Measurements from ENCODE around the gene PRKCA. TPM values are rescaled to one million over a fixed set of nuclear protein-coding genes. Genes with fewer than 3 reads are reported as not detected.

PRKCA gene
- total RNA-seq, 4 donors from 2014 or later, result 9.0 to 76.1 (median 15.1) TPM

DNA sequence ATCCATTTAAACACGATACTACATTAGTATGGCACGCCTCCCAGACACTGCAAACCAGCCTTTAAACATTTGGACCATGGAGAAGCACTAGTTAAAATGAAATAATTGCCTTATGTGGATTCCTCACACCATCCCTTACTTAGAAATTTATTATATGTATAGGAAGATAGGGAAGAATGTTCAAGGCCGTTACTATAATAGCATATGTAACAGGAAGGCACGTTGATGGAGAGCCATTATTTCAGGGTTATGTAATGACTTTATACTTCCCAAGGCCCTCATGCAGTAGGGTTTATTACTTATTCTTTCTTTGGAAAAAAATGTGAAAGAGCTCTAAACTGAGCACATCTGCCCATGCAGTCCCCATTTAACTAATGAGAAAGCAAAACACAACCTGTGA, 435.9 kb downstream of the PRKCA start:
- no peak for DNase-seq
- Histone ChIP-seq H3K4me3 (no peak overlapping the region), H3K4me1 (no peaks in the 10 kb centered on the region), H3K9me3 (no peaks in the 10 kb centered on the region), H3K27ac (no peak overlapping the region), H3K27me3 (no peaks in the 10 kb centered on the region), H3K36me3 (no peaks in the 10 kb centered on the region)
- TF ChIP-seq POLR2A (IDR thresholded peaks at IDR 0.05), result no peak
- TF ChIP-seq, protein P1, sequence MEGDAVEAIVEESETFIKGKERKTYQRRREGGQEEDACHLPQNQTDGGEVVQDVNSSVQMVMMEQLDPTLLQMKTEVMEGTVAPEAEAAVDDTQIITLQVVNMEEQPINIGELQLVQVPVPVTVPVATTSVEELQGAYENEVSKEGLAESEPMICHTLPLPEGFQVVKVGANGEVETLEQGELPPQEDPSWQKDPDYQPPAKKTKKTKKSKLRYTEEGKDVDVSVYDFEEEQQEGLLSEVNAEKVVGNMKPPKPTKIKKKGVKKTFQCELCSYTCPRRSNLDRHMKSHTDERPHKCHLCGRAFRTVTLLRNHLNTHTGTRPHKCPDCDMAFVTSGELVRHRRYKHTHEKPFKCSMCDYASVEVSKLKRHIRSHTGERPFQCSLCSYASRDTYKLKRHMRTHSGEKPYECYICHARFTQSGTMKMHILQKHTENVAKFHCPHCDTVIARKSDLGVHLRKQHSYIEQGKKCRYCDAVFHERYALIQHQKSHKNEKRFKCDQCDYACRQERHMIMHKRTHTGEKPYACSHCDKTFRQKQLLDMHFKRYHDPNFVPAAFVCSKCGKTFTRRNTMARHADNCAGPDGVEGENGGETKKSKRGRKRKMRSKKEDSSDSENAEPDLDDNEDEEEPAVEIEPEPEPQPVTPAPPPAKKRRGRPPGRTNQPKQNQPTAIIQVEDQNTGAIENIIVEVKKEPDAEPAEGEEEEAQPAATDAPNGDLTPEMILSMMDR (IDR thresholded peaks at IDR 0.05), result no peak
- intact Hi-C loops (cut with DNase I; ENCODE audit: low total_unique reads), result no loop called here

DNA sequence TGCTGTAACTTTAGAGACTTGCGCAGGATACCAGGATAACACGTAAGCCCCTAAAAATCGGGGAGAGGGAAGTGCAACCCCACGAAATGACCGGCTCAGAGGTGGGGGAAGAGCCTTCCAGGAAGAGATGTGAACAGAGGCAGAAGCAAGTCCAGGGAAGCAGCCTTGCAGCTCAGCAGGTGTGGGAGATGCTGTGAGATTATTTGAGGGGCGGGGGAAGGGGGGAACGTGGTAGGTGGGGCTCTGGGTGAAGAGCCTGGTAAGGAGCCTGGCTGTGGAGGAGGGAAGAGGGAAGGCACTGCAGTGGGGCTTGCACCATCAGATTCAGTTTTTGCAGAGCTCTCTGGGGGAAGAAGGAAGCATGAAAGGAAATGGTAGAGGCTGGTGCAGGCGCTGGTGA, 437.1 kb downstream of the PRKCA start:
- Histone ChIP-seq H3K27ac (no peak overlapping the region), H3K4me1 (no peaks in the 10 kb centered on the region), H3K27me3 (no peaks in the 10 kb centered on the region), H3K4me3 (no peak overlapping the region), H3K9me3 (no peaks in the 10 kb centered on the region), H3K36me3 (no peaks in the 10 kb centered on the region)
- no peak for TF ChIP-seq POLR2A (IDR thresholded peaks at IDR 0.05)
- TF ChIP-seq, protein P1 (IDR thresholded peaks at IDR 0.05), result no peak
- DNase-seq, result no peak
- intact Hi-C loops (cut with DNase I; ENCODE audit: low total_unique reads), result no loop called here

DNA sequence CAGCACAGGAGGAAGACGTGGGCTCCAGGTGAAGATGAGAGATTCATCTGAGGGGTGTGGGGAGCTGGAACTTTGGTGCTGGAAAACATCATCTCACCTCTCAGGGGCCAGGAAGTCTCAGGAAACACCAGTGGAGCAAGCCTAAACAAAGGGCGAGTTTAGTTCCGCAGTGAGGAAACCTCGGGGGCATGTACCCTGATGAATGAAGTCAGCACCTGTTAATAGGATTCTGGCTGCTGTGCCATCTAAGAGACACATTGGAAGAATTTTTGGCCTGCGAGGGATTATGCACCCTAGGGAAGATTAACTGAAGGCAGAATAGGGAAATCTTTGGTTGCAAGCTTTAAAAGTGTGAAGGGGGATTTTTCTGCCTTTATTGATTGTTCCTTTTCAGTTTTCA, 437.8 kb downstream of the PRKCA start:
- TF ChIP-seq, protein P1 (IDR thresholded peaks at IDR 0.05), result no peak
- TF ChIP-seq POLR2A (IDR thresholded peaks at IDR 0.05), result no peak
- H3K4me3 ChIP-seq, result no peak overlapping the region
- no peak overlapping the region for H3K27ac ChIP-seq
- DNase-seq, result no peak
- no peaks in the 10 kb centered on the region for H3K9me3 ChIP-seq
- no peaks in the 10 kb centered on the region for H3K27me3 ChIP-seq
- no peaks in the 10 kb centered on the region for H3K4me1 ChIP-seq
- intact Hi-C loops (cut with DNase I; ENCODE audit: low total_unique reads), result no loop called here
- no peaks in the 10 kb centered on the region for H3K36me3 ChIP-seq

DNA sequence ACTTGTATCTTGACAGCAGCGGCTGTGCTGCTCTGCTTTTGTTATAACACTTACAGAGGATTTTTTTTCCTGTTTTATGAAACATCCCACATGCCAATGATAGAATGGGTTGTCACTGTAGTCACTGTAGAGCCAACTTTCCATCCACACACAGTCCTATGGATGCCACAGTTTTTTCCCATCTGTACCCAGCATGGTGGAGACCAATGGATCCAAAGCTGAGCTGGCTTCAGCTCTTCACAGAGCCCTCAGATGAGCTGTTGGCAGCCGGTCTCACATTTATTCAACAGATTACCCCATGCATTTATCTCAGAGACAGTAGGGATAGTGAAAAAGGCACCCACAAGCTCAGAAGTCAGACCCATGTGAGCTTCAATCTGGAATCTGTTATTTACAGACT, 441.1 kb downstream of the PRKCA start:
- Histone ChIP-seq H3K4me1 (no peaks in the 10 kb centered on the region), H3K4me3 (no peak overlapping the region), H3K36me3 (no peaks in the 10 kb centered on the region), H3K27ac (no peak overlapping the region), H3K27me3 (no peaks in the 10 kb centered on the region), H3K9me3 (no peaks in the 10 kb centered on the region)
- DNase-seq, result no peak
- TF ChIP-seq, protein P1 (IDR thresholded peaks at IDR 0.05), result no peak
- TF ChIP-seq POLR2A (IDR thresholded peaks at IDR 0.05), result no peak
- intact Hi-C loops (cut with DNase I; ENCODE audit: low total_unique reads), result no loop called here

DNA sequence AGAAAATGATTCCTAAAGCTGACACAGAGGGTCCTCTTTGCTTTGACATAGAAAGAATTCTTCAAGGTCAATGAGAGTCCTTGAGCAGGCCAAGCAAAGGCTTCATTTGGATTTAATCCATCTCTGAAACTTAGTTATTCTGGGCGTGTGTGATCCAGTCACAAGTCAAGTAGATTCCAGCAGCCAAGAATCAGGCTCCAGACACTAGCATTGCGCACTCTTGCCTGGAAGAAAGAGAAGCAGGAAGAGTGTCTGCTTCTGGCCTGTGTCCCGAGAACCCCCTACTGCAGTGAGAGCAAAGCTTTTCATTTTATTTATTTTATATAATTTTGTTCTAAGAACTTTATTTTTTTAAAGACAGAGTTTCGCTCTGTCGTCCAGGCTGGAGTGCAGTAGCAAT, 444.3 kb downstream of the PRKCA start:
- DNase-seq, result no peak
- Histone ChIP-seq H3K27ac (no peak overlapping the region), H3K4me1 (no peaks in the 10 kb centered on the region), H3K36me3 (no peaks in the 10 kb centered on the region), H3K27me3 (no peaks in the 10 kb centered on the region), H3K9me3 (no peaks in the 10 kb centered on the region), H3K4me3 (no peak overlapping the region)
- TF ChIP-seq, protein P1 (IDR thresholded peaks at IDR 0.05), result no peak
- TF ChIP-seq POLR2A (IDR thresholded peaks at IDR 0.05), result no peak
- intact Hi-C loops (cut with DNase I; ENCODE audit: low total_unique reads), result no loop called here

Data from uterus (tissue), 4 donors.